Bronchial epithelial cell (primary cell): ENCODE data around the gene ELOVL6. TPM values are rescaled to one million over a fixed set of nuclear protein-coding genes. Genes with fewer than 3 reads are reported as not detected.
"Not testable (repeated sequence)": the region's sequence is repeated elsewhere in the genome, so short reads cannot be mapped to it uniquely, and the experiment has no call there.

Experiments used
- DNase-seq: peaks from one replicate; pipeline ENCODE4 v3.0.0-alpha.2; 2010; ENCODE audit warnings: low read depth
- FAIRE-seq: peaks from 2 replicates; lab custom pipeline; 2011; peaks lifted over from hg19 to GRCh38; lab: Jason Lieb, UNC
- H3K27me3 ChIP-seq: 2 replicates; pipeline ENCODE4 v1.5.1; 2011; ENCODE audit warnings: low read length; ENCODE audit not compliant: control insufficient read depth, insufficient read depth
- H3K36me3 ChIP-seq: 2 replicates; pipeline ENCODE4 v1.5.1; 2011; ENCODE audit warnings: low read length; ENCODE audit not compliant: control insufficient read depth, insufficient read depth
- H3K4me3 ChIP-seq: 2 replicates; pipeline ENCODE4 v1.5.1; 2011; ENCODE audit warnings: mild to moderate bottlenecking, low read depth, low read length, control low read depth
- total RNA-seq: library from RNA; depleted of rRNA; stranded (reverse); fragments of >200 nt; gene quantifications from 2 replicates; pipeline ENCODE4 v1.2.1, GENCODE V29; 2014
- TF ChIP-seq, protein P1 (sequence below): IDR thresholded peaks from 2 replicates; pipeline ENCODE4 v1.5.1; 2011; ENCODE audit warnings: mild to moderate bottlenecking, moderate library complexity, low read length, control low read depth, inconsistent platforms; ENCODE audit not compliant: insufficient read depth, severe bottlenecking

The ELOVL6 gene, protein sequence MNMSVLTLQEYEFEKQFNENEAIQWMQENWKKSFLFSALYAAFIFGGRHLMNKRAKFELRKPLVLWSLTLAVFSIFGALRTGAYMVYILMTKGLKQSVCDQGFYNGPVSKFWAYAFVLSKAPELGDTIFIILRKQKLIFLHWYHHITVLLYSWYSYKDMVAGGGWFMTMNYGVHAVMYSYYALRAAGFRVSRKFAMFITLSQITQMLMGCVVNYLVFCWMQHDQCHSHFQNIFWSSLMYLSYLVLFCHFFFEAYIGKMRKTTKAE
- total RNA-seq, result 6.8 and 9.2 TPM in 2 replicates

DNA sequence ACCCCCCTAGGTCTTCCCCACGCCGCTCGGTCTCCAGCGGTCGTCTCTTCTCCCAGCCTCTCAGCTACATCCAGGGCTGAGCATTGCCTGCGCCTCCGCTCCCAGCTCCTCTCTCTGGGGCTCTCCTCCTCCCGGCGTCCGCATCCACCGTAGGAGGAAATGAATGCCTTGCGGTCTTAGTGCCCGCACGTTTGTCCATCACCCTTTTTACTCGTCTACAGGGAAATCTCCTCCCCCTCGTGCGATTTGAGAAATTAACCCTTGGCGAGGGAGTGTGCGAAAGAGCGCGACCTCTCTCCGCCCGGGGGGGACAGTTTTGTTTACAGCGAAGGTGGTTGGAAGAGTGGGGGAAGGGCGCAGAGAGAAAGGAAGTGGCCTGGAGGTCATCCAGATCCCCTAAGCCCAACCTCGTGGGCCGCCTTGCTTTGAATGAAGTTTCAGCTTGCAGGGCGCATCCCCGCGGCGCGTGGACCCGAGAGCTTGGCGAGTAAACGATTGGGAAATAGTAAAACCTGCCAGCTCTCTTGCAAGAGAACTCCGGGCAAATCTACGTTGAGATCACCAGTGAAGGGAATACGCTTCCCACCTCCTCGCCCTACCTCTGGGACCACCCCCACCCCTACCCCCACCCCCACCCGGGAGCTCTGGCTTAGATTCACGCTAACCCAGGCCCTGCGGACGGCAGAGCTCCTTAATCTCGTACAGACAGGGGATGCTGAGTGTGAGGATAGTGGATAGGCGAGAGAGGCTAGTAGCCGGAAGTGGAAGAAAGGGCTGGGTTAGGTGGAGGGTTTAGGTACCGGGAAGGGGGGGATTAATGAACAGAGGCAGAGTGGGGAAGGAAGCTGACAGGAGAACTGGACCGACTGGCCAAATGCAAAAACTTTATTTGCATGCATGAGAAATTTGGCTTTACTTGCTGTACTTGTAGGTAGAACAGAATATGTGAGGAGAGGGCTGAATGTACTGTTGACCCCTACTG lies at the start of gene ELOVL6:
Gene ELOVL6, minus strand, starts transcription at position 181 of the 982 bp plus-strand sequence. CDS start 280 bp downstream, outside the sequence.
- TF ChIP-seq, protein P1, sequence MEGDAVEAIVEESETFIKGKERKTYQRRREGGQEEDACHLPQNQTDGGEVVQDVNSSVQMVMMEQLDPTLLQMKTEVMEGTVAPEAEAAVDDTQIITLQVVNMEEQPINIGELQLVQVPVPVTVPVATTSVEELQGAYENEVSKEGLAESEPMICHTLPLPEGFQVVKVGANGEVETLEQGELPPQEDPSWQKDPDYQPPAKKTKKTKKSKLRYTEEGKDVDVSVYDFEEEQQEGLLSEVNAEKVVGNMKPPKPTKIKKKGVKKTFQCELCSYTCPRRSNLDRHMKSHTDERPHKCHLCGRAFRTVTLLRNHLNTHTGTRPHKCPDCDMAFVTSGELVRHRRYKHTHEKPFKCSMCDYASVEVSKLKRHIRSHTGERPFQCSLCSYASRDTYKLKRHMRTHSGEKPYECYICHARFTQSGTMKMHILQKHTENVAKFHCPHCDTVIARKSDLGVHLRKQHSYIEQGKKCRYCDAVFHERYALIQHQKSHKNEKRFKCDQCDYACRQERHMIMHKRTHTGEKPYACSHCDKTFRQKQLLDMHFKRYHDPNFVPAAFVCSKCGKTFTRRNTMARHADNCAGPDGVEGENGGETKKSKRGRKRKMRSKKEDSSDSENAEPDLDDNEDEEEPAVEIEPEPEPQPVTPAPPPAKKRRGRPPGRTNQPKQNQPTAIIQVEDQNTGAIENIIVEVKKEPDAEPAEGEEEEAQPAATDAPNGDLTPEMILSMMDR, result no peak
- H3K4me3 ChIP-seq, result peak within 1 kb of the TSS; percentile 80
- H3K36me3 ChIP-seq, result no peaks in the 10 kb centered on the region
- peak; percentile 44 for DNase-seq
- no peak for FAIRE-seq
- no peaks in the 10 kb centered on the region for H3K27me3 ChIP-seq

DNA sequence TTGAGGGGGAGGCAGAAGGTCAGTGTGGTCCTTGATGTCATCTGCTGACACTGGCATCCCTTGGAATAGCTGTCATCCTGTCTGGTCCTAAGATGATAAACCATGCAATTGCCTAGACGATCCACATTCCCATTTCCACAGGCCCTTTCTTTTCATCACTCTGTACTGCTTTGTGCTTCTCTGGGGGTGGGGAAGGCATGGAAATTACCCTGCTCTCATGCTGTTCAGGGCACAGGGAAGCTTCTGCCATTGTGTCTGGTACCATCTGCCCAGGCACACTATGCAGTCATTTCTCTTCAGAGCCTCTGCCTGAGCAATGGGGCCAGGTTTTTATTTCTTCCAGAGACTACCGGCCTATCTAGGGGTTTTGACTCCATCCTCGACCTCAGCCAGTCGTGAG lies 49.7 kb upstream of the ELOVL6 start:
- no peaks in the 10 kb centered on the region for H3K27me3 ChIP-seq
- peak; percentile 84 for FAIRE-seq
- TF ChIP-seq, protein P1, result no peak

DNA sequence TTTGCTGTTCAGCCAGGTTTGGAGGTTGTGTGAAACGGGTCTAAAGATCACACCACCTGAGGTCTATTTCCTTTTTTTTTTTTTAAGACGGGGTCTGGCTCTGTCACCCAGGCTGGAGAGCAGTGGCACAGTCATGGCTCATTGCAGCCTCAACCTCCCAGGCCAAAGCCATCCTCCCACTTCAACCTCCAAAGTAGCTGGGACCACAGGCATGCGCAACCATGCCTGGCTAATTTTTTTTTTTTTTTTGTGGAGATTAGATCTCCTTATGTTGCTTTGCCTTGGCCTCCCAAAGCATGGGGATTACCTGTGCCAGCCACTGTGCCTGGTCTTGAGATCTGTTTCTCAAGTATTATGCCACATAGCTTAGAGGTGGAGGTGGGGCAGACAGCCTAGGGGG lies 49.2 kb upstream of the ELOVL6 start:
- Histone ChIP-seq H3K36me3 (no peaks in the 10 kb centered on the region), H3K4me3 (no peak overlapping the region), H3K27me3 (no peaks in the 10 kb centered on the region)
- no peak for DNase-seq
- TF ChIP-seq, protein P1, result no peak
- no peak for FAIRE-seq

More for the DNA sequence above, 49.7 kb upstream of the ELOVL6 start:
- Histone ChIP-seq H3K4me3 (no peak overlapping the region), H3K36me3 (no peaks in the 10 kb centered on the region)
- no peak for DNase-seq

DNA sequence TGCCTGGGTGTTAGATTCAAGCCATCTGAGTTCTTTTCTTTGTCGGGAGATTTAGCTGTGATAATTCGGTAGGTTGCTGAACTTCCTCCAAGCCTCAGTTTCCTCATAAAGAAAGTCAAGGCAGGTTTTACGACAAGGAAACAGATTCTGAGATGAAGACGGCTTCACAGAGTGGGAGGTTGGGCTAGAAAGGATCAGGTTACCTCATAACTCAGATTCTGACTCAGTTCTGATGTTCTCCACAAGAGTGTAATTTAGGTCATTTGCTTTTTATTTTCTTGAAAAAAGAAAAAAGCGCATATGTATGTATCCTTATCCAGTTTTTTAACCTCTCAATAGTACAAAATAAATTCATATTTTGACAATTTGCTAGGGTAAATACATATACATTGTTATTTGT lies 47.2 kb upstream of the ELOVL6 start:
- Histone ChIP-seq H3K27me3 (no peaks in the 10 kb centered on the region), H3K4me3 (no peak overlapping the region), H3K36me3 (no peaks in the 10 kb centered on the region)
- TF ChIP-seq, protein P1, result no peak
- DNase-seq (peak; percentile 68), FAIRE-seq (no peak)

DNA sequence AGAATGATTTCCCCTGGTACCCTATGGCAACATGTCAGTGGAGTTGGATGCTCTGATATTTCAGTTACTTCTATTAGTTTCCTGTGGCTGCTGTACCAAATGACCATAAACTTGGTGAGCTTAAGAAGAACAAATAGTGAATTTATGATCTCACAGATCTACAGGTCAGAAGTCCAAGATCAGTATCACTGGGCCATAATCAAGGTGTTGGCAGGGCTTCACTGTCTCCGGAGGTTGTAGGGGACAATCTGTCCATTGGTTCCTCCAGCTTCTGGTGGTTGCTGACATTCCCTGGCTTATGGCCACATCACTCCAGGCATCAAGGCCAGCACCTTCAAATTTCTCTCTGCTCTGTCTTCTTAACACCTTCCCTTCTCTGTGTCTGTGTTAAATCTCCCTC lies 37.9 kb upstream of the ELOVL6 start:
- TF ChIP-seq, protein P1, result no peak
- no peak for FAIRE-seq

DNA sequence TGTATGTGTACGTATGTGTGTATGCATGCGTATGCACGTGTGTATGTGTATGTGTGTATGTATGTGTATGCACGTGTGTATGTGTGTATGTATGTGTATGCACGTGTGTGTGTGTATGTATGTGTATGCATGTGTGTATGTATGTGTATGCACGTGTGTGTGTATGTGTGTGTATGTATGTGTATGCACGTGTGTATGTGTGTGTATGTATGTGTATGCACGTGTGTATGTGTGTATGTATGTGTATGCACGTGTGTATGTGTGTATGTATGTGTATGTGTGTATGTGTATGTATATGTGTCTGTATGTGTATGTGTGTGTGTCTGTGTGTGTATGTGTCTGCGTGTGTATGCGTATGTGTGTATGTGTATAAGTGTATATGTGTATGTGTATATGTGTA lies 35.2 kb upstream of the ELOVL6 start:
- FAIRE-seq, H3K4me3 ChIP-seq, DNase-seq, H3K36me3 ChIP-seq, H3K27me3 ChIP-seq: not testable (repeated sequence)

More for the DNA sequence above, 37.9 kb upstream of the ELOVL6 start:
- Histone ChIP-seq H3K36me3 (no peaks in the 10 kb centered on the region), H3K4me3 (no peak overlapping the region), H3K27me3 (no peaks in the 10 kb centered on the region)
- DNase-seq, result no peak
